ENCODE data around the gene OTX2.

GRCh38 chr14:56826214-56826613 lies 15.9 kb upstream of the OTX2 start:
- TF ChIP-seq CTCF (conservative IDR thresholded peaks at IDR 0.05 in 1 of 2, IDR thresholded peaks at IDR 0.05 in 1 of 2; ENCODE audit: low read depth in 1 of 2, low read length in 2 of 2) (no peak), EZH2 (IDR thresholded peaks at IDR 0.05; ENCODE audit: low read length, missing control alignments) (no peak)
